ENCODE measurements around the gene CDC7. TPM values are rescaled to one million over a fixed set of nuclear protein-coding genes. Genes with fewer than 3 reads are reported as not detected.

CDC7 gene
- total and polyA plus RNA-seq, 2 experiments from 2014 or later: 26.6 to 44.0 TPM

GRCh38 chr1:91515994-91516393 is 15.3 kb downstream of the CDC7 start:
- H3K9me2 ChIP-seq (ENCODE audit: insufficient read depth): no peaks in the 10 kb centered on the region
- H2AFZ ChIP-seq: no peak overlapping the region
- H3K27ac Mint-ChIP-seq: no peak overlapping the region
- no peak overlapping the region for H3K4me3 Mint-ChIP-seq
- H3K36me3 ChIP-seq (ENCODE audit: insufficient read depth): peaks cover 43% of the 10 kb centered on the region; the same call in 1 of the 2 replicates
- ATAC-seq: no peak
- H3K4me3 ChIP-seq: no peak overlapping the region
- H3K9me3 Mint-ChIP-seq: no peaks in the 10 kb centered on the region
- H4K20me1 ChIP-seq (replicated peaks; ENCODE audit: insufficient read depth): no peaks in the 10 kb centered on the region; the same call in 1 of the 2 replicates
- H3K4me1 Mint-ChIP-seq: no peaks in the 10 kb centered on the region
- no peaks in the 10 kb centered on the region for H3K27me3 Mint-ChIP-seq (ENCODE audit: insufficient read depth, low read depth, poor library complexity)
- TF ChIP-seq, protein P1, sequence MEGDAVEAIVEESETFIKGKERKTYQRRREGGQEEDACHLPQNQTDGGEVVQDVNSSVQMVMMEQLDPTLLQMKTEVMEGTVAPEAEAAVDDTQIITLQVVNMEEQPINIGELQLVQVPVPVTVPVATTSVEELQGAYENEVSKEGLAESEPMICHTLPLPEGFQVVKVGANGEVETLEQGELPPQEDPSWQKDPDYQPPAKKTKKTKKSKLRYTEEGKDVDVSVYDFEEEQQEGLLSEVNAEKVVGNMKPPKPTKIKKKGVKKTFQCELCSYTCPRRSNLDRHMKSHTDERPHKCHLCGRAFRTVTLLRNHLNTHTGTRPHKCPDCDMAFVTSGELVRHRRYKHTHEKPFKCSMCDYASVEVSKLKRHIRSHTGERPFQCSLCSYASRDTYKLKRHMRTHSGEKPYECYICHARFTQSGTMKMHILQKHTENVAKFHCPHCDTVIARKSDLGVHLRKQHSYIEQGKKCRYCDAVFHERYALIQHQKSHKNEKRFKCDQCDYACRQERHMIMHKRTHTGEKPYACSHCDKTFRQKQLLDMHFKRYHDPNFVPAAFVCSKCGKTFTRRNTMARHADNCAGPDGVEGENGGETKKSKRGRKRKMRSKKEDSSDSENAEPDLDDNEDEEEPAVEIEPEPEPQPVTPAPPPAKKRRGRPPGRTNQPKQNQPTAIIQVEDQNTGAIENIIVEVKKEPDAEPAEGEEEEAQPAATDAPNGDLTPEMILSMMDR (conservative IDR thresholded peaks at IDR 0.05; ENCODE audit: low read depth in 2 of 2): no peak
- TF ChIP-seq, protein P2, sequence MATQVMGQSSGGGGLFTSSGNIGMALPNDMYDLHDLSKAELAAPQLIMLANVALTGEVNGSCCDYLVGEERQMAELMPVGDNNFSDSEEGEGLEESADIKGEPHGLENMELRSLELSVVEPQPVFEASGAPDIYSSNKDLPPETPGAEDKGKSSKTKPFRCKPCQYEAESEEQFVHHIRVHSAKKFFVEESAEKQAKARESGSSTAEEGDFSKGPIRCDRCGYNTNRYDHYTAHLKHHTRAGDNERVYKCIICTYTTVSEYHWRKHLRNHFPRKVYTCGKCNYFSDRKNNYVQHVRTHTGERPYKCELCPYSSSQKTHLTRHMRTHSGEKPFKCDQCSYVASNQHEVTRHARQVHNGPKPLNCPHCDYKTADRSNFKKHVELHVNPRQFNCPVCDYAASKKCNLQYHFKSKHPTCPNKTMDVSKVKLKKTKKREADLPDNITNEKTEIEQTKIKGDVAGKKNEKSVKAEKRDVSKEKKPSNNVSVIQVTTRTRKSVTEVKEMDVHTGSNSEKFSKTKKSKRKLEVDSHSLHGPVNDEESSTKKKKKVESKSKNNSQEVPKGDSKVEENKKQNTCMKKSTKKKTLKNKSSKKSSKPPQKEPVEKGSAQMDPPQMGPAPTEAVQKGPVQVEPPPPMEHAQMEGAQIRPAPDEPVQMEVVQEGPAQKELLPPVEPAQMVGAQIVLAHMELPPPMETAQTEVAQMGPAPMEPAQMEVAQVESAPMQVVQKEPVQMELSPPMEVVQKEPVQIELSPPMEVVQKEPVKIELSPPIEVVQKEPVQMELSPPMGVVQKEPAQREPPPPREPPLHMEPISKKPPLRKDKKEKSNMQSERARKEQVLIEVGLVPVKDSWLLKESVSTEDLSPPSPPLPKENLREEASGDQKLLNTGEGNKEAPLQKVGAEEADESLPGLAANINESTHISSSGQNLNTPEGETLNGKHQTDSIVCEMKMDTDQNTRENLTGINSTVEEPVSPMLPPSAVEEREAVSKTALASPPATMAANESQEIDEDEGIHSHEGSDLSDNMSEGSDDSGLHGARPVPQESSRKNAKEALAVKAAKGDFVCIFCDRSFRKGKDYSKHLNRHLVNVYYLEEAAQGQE (IDR thresholded peaks at IDR 0.05; ENCODE audit: unreplicated experiment): no peak
- TF ChIP-seq EZH2phosphoT487 (IDR thresholded peaks at IDR 0.05; ENCODE audit: unreplicated experiment) (no peak), ZNF114 (CRISPR knock-in tag; IDR thresholded peaks at IDR 0.05) (no peak), JUNB (IDR thresholded peaks at IDR 0.05; ENCODE audit: unreplicated experiment) (no peak), POLR2AphosphoS5 (IDR thresholded peaks at IDR 0.05; ENCODE audit: low read depth) (no peak), EZH2 (IDR thresholded peaks at IDR 0.05; ENCODE audit: low read depth, unreplicated experiment) (no peak), CREB1 (CRISPR knock-in tag; IDR thresholded peaks at IDR 0.05; ENCODE audit: low read depth) (no peak), NANOG (IDR thresholded peaks at IDR 0.05; ENCODE audit: borderline replicate concordance) (no peak), STAT1 (IDR thresholded peaks at IDR 0.05; ENCODE audit: unreplicated experiment) (no peak), ZNF331 (CRISPR knock-in tag; IDR thresholded peaks at IDR 0.05; ENCODE audit: low read depth) (no peak), ZNF462 (CRISPR knock-in tag; IDR thresholded peaks at IDR 0.05) (no peak)
- TF ChIP-seq, protein P3, sequence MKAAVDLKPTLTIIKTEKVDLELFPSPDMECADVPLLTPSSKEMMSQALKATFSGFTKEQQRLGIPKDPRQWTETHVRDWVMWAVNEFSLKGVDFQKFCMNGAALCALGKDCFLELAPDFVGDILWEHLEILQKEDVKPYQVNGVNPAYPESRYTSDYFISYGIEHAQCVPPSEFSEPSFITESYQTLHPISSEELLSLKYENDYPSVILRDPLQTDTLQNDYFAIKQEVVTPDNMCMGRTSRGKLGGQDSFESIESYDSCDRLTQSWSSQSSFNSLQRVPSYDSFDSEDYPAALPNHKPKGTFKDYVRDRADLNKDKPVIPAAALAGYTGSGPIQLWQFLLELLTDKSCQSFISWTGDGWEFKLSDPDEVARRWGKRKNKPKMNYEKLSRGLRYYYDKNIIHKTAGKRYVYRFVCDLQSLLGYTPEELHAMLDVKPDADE (IDR thresholded peaks at IDR 0.05): no peak
- no peak overlapping the region for H3K27ac ChIP-seq (ENCODE audit: low read depth)
- peaks cover 57% of the 10 kb centered on the region for H3K36me3 Mint-ChIP-seq (ENCODE audit: low read depth)
- no peaks in the 10 kb centered on the region for H3K4me1 ChIP-seq (ENCODE audit: insufficient read depth)
- no peaks in the 10 kb centered on the region for H3F3A ChIP-seq (replicated peaks; ENCODE audit: low read depth)
- DNase-seq (ENCODE audit: low spot score): no peak
- H3K79me2 ChIP-seq (replicated peaks; ENCODE audit: insufficient read depth): no peaks in the 10 kb centered on the region
- no peak overlapping the region for H3K4me2 ChIP-seq
- no peaks in the 10 kb centered on the region for H3K27me3 ChIP-seq (ENCODE audit: insufficient read depth)
